ENCODE measurements around the gene GOLGA3. TPM values are rescaled to one million over a fixed set of nuclear protein-coding genes. Genes with fewer than 3 reads are reported as not detected.
"Not testable (repeated sequence)": the region's sequence is repeated elsewhere in the genome, so short reads cannot be mapped to it uniquely, and the experiment has no call there.

GOLGA3 gene
- total RNA-seq, 2 experiments from 2014 or later, result 63.8 to 64.7 TPM

DNA sequence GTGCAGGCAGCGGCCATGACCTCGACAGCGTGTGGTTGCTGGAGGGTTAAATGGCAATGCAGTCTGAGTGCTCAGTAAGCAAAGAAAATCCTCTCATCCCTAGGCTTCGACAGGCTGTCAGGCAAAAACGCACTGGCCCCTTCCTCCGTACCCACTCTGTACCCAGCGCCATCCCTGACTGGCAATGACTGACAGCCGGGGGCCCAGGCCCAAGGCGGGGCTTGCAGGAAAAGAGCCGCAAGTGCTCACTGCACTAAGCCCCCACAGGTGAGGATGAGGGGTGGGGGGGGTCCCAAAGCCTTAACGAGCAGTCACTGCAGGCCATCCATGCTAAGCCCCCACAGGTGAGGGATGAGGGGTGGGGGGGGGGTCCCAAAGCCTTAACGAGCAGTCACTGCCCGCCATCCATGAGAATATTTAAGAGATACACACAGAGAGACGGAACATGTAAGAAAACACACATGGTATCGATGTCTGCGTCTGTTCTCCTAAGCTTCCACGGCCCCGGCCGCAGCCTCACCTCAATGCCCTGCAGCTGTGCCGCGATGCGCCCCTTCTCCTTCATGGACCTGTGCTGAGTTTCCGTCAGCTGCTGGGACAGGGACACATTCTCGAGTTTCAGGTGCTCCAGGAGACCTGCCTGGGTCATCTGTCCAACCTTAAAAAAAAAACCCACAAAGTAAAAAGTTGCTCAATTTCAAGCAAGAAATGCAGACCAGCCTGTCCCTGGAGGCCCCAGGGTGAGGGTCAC is 30.7 kb downstream of the GOLGA3 start:
- DNase-seq, result no peak
- no peaks in the 10 kb centered on the region for H3K27me3 Mint-ChIP-seq
- H3K27ac Mint-ChIP-seq, result no peak overlapping the region
- H3K9me3 Mint-ChIP-seq, result no peaks in the 10 kb centered on the region
- no peak for ATAC-seq (ENCODE audit: low read depth)
- H3K4me3 Mint-ChIP-seq, result no peak overlapping the region
- H3K4me1 Mint-ChIP-seq, result no peaks in the 10 kb centered on the region
- H3K36me3 Mint-ChIP-seq, result peaks cover 17% of the 10 kb centered on the region
- POLR2A ChIA-PET, result no interaction called here

DNA sequence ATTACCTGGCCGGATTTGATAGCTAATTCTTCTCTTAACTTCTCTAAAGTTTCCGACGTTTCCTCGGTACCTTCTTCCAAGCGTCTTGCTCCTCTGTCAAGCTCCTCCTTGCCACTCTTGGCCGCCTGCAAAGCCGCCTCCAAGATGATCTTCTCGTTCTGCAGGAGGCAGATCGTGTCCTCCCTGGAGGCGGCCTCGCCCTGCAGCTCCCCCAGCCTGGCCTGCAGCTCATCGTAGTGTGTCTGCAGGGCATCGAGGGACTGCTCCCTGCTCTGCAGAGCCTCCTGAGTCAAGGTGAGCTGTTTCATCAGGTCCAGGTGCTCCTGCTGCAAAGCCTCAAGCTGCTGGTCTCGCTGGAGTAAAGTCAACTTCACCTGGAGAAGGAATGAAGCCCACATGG is 32.8 kb downstream of the GOLGA3 start:
- H3K36me3 Mint-ChIP-seq, result peaks cover 24% of the 10 kb centered on the region
- no peak overlapping the region for H3K27ac Mint-ChIP-seq
- no peaks in the 10 kb centered on the region for H3K4me1 Mint-ChIP-seq
- no peaks in the 10 kb centered on the region for H3K9me3 Mint-ChIP-seq
- DNase-seq (no peak), ATAC-seq (ENCODE audit: low read depth) (no peak)
- H3K27me3 Mint-ChIP-seq, result no peaks in the 10 kb centered on the region
- POLR2A ChIA-PET, result no interaction called here
- H3K4me3 Mint-ChIP-seq, result no peak overlapping the region

DNA sequence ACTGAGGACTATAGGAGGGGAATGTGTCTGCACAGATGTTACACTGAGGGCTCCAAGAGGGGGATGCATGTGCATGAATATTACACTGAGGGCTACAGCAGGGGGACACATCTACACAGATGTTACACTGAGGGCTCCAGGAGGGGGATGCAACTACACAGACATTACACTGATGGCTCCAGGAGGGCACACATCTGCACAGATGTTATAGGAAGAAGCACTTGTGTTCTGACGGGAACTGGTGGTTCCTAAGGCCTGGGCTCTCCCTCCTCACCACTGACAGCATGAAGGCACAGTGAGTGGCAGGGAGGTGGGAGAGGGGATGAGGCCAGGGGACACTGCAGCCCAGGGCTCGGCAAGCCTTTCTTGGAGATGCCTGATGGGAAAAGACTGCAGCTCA is 36.7 kb downstream of the GOLGA3 start:
- not testable (repeated sequence) for H3K27ac Mint-ChIP-seq

DNA sequence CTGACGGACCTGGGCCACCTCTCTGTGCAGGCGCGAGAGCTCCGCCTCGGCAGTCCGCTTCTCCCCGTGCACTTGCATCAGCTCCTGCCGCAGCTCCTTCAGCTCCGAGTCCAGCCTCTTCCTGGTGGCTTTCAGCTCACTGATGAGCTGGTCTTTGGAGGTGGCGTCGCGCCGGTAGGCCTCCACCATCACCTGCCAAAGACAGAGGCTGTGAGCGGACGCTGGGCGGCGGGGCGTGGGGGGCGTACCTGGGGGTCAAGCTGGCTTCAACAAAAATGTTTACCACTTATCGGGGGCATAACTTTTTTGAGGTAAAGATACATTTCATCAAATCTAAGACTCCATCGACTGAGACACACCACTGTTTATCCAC is 39.6 kb downstream of the GOLGA3 start:
- POLR2A ChIA-PET, result no interaction called here
- DNase-seq, result no peak
- no peak for ATAC-seq (ENCODE audit: low read depth)
- no peak overlapping the region for H3K27ac Mint-ChIP-seq
- H3K27me3 Mint-ChIP-seq, result no peaks in the 10 kb centered on the region
- H3K9me3 Mint-ChIP-seq, result no peaks in the 10 kb centered on the region
- H3K4me1 Mint-ChIP-seq, result peaks cover 5% of the 10 kb centered on the region
- peaks cover 42% of the 10 kb centered on the region for H3K36me3 Mint-ChIP-seq
- no peak overlapping the region for H3K4me3 Mint-ChIP-seq

More for the DNA sequence above, 36.7 kb downstream of the GOLGA3 start:
- POLR2A ChIA-PET; H3K4me3 Mint-ChIP-seq; DNase-seq; H3K27me3 Mint-ChIP-seq; ATAC-seq (ENCODE audit: low read depth); H3K9me3 Mint-ChIP-seq; H3K4me1 Mint-ChIP-seq: not testable (repeated sequence)
- peaks cover 40% of the 10 kb centered on the region for H3K36me3 Mint-ChIP-seq

DNA sequence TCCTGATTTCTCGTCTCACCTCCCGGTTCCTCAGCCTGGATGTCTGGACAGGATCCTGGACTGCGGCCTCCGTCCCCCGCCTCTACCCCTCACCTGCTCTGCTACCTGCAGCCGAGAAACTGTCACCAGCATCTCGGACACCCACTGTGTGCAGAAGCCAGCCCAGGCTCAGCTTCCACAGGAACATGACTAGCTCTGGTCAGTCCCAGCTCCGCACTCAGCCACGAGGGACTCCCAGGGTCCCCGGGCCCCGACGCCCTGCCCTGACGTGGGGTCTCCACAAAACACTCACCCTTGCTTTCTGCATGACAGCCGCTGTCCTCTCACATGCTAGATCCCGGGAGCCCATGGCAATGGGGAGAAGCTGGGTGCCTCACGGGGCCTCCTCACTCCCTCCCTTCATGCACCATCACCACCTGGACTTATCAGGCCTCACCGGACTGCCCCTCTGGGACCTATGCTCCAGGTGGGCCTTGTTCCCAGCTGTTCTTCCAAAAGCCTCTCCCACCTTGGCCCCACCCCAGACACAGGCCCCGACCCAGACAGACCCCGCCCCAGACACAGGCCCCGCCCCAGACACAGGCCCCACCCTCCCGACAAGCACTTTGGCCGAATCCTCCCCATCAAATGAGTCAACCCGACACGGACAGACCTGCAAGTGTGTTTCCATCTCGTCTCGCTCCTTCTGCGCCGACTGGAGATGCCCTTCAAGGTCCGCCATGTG is 40.1 kb downstream of the GOLGA3 start:
- no peak overlapping the region for H3K4me3 Mint-ChIP-seq
- POLR2A ChIA-PET, result no interaction called here
- H3K27me3 Mint-ChIP-seq, result no peaks in the 10 kb centered on the region
- peaks cover 5% of the 10 kb centered on the region for H3K4me1 Mint-ChIP-seq
- H3K36me3 Mint-ChIP-seq, result peaks cover 39% of the 10 kb centered on the region
- ATAC-seq (ENCODE audit: low read depth) (no peak), DNase-seq (no peak)
- H3K9me3 Mint-ChIP-seq, result no peaks in the 10 kb centered on the region
- H3K27ac Mint-ChIP-seq, result no peak overlapping the region

DNA sequence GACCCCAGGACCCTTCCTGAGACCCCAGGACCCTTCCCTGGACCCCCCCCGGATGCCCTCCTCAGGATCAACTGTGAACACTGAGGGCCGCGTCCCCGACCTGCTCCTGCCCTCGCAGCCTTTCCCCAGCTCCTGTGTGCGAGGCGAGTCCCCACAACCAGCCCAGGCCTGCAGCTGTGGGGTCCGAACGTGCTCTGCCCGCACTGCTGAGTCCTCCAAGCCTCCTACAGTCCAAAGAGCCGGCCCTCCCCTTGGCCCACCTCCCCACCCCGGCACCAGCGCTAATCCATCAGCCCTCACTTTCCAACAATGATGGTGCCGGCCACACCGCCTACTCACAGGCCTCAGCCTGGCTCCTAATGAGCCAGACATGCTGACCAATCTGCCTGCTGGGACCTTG is 40.8 kb downstream of the GOLGA3 start:
- POLR2A ChIA-PET, result no interaction called here
- H3K36me3 Mint-ChIP-seq, result peaks cover 39% of the 10 kb centered on the region

DNA sequence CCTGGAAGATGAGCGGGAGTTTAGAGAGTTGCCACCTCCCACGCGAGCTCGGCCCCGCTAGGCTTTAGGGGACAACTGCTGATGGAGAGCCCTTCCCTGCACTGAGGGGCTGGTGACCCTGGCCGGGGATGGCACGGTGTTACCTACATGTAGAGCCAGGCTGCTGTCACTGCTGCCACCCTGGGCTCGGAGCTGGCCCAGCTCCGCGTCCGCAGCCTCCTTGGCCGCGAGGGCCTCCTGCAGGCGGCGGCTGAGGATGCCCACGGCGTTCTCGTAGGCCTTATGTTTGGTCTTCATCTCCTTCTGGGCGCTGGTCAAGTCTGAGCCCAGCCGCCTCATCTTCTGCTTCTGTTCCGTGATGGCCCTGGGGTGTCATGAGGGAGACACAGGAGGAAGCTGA is 42.5 kb downstream of the GOLGA3 start:
- Mint-ChIP-seq H3K27me3 (no peaks in the 10 kb centered on the region), H3K27ac (no peak overlapping the region), H3K4me3 (no peak overlapping the region), H3K4me1 (peaks cover 5% of the 10 kb centered on the region), H3K36me3 (peaks cover 32% of the 10 kb centered on the region), H3K9me3 (no peaks in the 10 kb centered on the region)
- no peak for DNase-seq
- POLR2A ChIA-PET, result no interaction called here
- no peak for ATAC-seq (ENCODE audit: low read depth)

More for the DNA sequence above, 40.8 kb downstream of the GOLGA3 start:
- ATAC-seq (ENCODE audit: low read depth) (no peak), DNase-seq (no peak)
- no peaks in the 10 kb centered on the region for H3K27me3 Mint-ChIP-seq
- H3K27ac Mint-ChIP-seq, result no peak overlapping the region
- peaks cover 5% of the 10 kb centered on the region for H3K4me1 Mint-ChIP-seq
- no peaks in the 10 kb centered on the region for H3K9me3 Mint-ChIP-seq
- no peak overlapping the region for H3K4me3 Mint-ChIP-seq

DNA sequence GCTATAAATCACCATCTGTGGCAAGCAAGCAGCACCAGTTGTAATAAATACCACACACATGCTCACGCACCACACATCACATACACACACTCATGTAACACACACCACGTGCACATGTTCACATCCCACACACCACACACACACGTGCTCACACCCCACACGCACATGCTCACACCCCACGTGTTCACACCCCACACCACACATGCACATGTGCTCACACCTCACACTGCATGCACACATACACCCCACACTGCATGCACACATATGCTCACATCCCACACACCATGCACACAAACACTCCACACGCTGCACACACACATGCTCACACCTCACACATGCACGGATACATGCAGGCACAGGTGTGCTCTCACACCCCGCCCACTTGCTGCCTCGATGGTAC is 44.1 kb downstream of the GOLGA3 start:
- H3K9me3 Mint-ChIP-seq, result no peaks in the 10 kb centered on the region
- no peak overlapping the region for H3K4me3 Mint-ChIP-seq
- POLR2A ChIA-PET, result no interaction called here
- peaks cover 5% of the 10 kb centered on the region for H3K4me1 Mint-ChIP-seq
- no peak for DNase-seq
- peaks cover 40% of the 10 kb centered on the region for H3K36me3 Mint-ChIP-seq
- no peaks in the 10 kb centered on the region for H3K27me3 Mint-ChIP-seq
- peak overlapping the region; percentile 26 for H3K27ac Mint-ChIP-seq
- no peak for ATAC-seq (ENCODE audit: low read depth)

DNA sequence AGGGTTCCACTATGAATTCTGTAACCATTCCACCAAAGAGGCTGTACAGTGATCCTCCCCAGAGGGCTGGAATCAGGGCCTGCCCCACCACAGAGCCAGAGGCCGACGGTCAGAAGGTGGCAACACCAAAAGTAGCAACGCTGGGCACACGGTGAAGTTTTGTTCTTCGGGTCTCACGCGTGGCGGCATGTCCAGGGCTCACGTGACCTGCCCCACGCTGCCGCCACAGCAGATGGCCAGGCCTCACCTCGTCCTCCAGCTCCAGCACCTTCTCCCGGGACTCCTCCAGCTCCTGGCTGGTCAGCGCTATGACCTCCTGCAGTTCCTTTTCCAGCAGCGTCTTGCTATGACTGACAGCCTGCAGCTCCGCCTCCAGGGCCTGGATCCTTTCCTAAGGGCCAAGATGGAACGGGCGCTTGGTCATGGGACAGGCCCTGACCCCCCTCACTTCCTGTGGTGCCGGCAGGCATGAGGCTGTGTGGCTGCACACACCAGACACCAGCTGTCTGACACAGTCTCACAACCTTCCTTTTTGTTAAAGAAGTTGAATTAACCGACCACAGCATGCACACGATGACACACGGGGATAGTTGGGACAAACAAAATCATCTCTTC is 44.6 kb downstream of the GOLGA3 start:
- Mint-ChIP-seq H3K9me3 (no peaks in the 10 kb centered on the region), H3K27me3 (no peaks in the 10 kb centered on the region), H3K36me3 (peaks cover 36% of the 10 kb centered on the region), H3K4me1 (peaks cover 5% of the 10 kb centered on the region), H3K4me3 (no peak overlapping the region), H3K27ac (no peak overlapping the region)
- DNase-seq (no peak), ATAC-seq (ENCODE audit: low read depth) (no peak)
- POLR2A ChIA-PET, result no interaction called here

DNA sequence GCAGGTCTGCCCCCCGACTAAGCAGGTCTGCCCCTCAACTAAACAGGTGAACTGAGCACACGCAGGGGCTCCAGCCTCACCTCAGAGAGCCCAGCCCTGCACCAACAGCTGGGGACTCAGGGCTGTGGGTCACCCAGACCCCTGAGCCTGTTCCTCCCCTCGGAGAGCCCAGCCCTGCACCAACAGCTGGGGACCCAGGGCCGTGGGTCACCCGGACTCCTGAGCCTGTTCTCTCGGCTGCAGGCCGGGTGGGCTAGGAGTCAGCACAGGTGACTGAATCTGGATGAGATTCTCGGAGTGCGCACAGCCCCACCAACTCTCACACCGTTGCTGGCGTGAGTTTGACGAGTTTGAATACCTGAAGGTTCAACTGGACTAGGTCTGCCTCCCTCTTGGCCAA is 46.7 kb downstream of the GOLGA3 start:
- H3K36me3 Mint-ChIP-seq, result peaks cover 25% of the 10 kb centered on the region
- DNase-seq (no peak), ATAC-seq (ENCODE audit: low read depth) (no peak)
- POLR2A ChIA-PET, result no interaction called here
- H3K4me1 Mint-ChIP-seq, result peaks cover 5% of the 10 kb centered on the region
- H3K27me3 Mint-ChIP-seq, result no peaks in the 10 kb centered on the region
- no peaks in the 10 kb centered on the region for H3K9me3 Mint-ChIP-seq
- no peak overlapping the region for H3K4me3 Mint-ChIP-seq
- no peak overlapping the region for H3K27ac Mint-ChIP-seq

DNA sequence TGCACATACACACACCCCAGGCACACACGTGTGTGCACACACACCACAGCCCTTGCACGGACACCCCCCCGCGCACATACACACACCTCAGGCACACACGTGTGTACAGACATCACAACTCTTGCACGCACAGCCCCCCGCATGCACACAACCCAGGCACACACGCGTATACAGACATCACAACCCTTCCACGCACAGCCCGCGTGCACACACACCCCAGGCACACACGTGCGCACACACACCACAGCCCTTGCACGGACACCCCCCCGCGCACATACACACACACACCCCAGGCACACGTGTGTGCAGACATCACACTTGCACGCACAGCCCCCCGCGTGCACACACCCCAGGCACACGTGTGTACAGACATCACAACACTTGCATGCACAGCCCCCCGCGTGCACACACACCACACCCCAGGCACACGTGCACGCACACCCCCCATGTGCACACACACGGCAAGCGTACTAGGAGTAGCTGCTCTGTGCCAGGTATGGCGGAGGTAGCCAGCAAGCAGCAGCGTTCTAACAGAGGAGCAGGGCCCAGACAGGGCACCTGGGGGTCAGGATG is 48.8 kb downstream of the GOLGA3 start:
- POLR2A ChIA-PET, result no interaction called here
- H3K4me1 Mint-ChIP-seq, result peaks cover 5% of the 10 kb centered on the region
- DNase-seq, result no peak
- peaks cover 28% of the 10 kb centered on the region for H3K36me3 Mint-ChIP-seq
- H3K27me3 Mint-ChIP-seq, result no peaks in the 10 kb centered on the region
- H3K4me3 Mint-ChIP-seq, result no peak overlapping the region
- no peak for ATAC-seq (ENCODE audit: low read depth)
- no peaks in the 10 kb centered on the region for H3K9me3 Mint-ChIP-seq
- no peak overlapping the region for H3K27ac Mint-ChIP-seq

DNA sequence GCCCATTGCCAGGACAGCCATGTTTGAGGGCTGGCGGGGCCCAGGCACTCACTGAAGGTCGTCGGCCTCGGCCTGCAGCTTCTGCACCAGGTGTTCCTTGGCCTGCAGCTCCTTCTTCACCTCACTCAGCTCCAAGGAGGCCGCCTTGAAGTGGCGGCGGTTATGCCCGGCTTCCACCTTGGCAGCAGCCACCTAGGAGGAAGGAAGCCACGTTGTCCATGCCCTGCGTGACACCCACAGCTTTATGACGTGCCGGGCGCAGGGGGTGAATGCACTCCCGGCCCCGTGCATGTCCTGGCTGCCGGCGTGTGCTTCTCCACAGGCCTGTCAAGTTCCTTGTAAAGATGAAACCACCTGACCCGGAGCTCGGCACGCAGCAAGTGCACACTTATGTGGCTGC is 51.1 kb downstream of the GOLGA3 start:
- H3K9me3 Mint-ChIP-seq, result no peaks in the 10 kb centered on the region
- ATAC-seq (ENCODE audit: low read depth) (no peak), DNase-seq (no peak)
- no peak overlapping the region for H3K4me3 Mint-ChIP-seq
- H3K27ac Mint-ChIP-seq, result no peak overlapping the region
- H3K4me1 Mint-ChIP-seq, result peaks cover 6% of the 10 kb centered on the region
- POLR2A ChIA-PET, result no interaction called here
- no peaks in the 10 kb centered on the region for H3K27me3 Mint-ChIP-seq
- peaks cover 26% of the 10 kb centered on the region for H3K36me3 Mint-ChIP-seq

DNA sequence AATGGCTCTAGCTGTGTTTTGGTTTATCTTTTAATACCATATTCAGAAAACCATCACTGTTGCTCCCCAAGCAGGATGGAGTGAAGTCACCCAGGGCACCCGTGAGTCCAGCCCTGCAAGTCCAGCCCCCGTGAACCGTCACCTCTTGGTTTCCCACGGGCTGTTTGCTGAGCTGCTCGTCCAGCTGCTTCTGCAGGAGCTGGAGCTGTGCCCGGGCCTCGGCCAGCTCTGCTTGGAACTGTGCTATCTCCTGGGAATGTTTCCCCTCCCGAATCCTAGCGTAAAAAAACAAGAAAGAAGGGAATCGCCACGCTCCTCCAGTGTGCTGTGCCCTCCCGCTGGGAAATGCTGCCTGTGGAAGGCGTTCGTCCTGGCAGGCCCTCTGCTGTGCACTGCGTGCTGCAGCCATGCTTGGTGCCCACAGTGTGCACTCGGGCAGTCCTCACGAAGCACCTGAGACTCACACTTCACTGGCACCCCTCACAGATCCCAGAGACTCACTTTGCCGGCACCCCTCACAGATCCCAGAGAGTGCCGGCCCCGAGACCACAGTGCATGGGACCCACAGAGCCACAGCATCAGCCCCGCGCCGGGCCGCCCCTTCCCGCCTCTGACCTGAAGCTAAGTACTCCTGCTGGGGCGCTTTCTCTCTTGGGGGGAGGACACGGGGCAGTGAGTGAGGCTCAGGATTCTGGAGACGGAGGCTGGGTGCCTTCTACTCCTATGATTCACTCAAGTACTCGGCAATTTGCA is 51.7 kb downstream of the GOLGA3 start:
- Mint-ChIP-seq H3K27ac (no peak overlapping the region), H3K36me3 (peaks cover 28% of the 10 kb centered on the region), H3K27me3 (no peaks in the 10 kb centered on the region), H3K9me3 (no peaks in the 10 kb centered on the region), H3K4me1 (peaks cover 10% of the 10 kb centered on the region), H3K4me3 (no peak overlapping the region)
- ATAC-seq (ENCODE audit: low read depth) (no peak), DNase-seq (no peak)
- POLR2A ChIA-PET, result no interaction called here
